ENCODE data around the gene OR9I1.

The OR9I1 gene

DNA sequence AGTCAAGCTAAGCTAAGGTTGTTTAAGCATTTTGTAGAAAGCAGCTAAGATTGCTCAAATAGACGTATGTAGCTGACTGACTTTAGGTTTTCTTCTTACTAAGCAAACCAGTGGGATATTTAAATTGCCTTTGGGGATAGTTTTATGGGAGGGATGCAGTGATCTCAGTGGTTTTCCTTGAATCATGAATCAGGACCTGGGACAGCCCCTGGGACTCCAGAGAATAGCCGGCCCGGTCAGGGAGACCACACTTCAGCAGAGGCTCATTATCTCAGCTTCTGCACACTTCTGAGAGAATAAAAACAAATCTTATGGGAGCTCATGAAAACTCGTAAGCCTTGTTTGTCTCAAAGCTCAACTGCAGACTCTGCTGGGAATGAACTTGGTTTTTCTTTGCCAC lies at the start of gene OR9I1:
Gene OR9I1 (minus strand): TSS at position 62 of the 400 bp plus-strand sequence. CDS start 6,086 bp downstream, outside the sequence.
- no peak for DNase-seq (ENCODE audit: low read depth)

DNA sequence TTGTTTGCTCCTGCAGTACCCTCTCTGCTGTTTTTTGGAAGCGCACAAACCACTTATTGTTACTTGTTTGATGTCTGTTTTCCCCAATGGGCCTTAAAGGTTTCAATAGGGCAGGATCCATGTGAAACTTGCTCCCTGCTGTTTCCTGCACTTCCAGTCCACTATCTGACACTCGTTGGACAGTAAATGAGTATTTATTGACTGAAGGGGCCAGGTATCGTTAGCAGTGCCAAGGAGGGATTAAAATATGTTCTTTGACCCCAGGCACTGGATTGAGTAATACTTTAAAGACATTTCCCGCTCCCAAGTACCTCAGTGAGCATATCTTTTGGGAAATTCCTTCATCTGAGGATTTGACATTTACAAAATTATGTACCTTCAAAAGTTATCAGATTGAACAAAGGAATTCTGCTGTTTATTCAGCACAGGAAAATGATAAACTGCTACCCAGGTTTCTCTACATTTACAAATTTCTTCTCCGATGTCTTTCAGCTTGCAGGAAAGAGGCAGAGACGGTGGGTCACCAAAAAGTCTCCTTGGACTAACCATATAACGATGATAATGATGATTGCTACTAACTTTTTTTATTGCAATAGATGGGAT lies 40.3 kb upstream of the OR9I1 start:
- no peak for DNase-seq (ENCODE audit: low read depth)

DNA sequence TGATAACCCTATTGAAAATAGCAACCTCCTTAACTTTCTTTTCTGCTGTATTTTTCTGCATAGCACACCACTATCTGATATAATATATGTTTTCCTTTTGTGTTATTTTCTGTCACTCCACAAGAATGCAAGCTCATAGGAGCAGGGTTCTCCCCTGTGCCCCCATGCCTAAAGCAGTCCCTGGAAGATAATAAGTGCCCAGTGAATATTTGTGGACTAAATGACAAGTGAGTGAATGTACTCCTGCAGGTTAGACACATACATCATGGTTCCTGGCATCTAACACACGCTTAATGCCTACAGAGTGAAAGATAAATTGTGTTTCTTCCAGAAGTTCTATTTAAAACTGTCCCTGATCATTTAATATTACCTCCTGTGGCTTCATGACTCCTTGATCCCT lies 39.7 kb upstream of the OR9I1 start:
- DNase-seq (ENCODE audit: low read depth) = no peak

GRCh38 chr11:58164389-58164788 lies 39.1 kb upstream of the OR9I1 start:
- DNase-seq (ENCODE audit: low read depth) = no peak

DNA sequence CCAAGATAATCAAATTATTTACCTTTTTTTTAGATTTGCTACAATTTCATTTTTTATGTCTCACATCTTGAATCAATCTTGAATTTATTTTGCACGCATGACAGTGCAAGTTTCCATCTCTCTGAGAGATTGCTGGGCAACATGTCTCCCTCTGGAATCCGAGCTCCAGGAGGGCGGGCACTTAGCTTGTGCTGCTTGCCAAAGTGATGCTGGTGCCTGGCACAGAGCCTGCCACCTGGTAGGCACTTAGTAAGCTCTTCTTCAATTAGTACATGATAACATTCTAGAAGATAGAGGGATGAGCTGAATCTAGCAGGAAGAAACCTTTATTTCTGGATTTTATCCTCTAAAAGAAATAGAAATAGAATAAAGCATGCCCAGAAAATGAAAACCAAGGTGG lies 27.5 kb upstream of the OR9I1 start:
- DNase-seq (ENCODE audit: low read depth) = no peak

DNA sequence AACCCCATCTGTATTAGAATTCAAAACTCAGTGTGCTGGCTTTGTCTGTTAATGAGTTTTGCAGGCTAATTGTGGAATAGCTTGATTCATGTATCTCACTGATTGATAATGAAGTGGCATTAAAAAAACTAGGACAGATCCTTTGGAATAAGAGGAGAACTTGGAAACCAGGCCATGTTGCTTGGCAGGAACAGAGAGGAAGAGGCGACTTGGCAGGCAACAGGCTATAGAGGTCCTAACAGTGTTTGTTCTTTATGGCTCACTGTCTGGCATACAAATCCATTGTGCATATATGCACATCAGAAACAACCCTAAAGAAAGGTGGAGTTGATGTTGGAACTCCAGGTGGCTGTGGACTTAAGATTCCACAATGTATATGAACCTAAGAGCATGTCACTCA lies 17.4 kb upstream of the OR9I1 start:
- DNase-seq (ENCODE audit: low read depth) = no peak

DNA sequence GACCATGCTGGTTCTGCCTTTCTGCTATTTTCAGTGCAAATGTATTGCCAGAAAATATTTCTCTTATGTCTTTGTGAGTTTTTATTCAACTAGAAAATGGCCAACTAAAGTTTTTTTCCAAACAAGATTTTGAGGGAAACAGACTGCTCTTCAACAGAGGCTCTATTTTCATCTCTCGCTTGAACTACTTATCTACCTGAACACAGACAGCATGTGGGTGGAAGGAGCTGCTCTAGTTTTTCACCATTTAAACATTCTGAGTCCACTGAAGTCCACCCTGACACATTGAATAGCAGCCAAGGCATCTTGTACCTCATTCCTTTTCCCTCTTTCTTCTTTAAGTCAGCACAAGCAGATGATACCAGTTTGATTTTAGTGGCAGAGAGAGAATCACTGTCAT lies 9.8 kb upstream of the OR9I1 start:
- DNase-seq (ENCODE audit: low read depth) = no peak

DNA sequence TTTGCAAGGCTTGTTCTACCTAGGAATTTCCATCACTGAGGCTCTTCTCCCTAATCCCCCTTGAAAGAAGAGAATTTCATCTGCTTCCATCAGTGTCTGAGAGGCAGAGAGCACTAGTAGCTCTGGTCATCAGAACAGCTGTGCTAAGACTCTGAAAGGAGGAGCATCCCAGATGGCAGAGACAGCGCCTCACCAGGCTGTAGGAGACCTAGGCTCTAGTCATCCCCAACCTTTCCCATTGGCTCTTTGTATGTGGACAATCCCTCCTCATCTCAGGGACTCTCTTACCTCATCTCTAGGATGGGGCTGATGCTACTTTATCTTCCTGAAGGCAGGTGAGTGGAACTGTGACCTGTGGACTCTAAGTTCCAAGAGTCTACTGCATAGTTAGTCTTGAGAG lies 8.8 kb upstream of the OR9I1 start:
- DNase-seq (ENCODE audit: low read depth) = no peak

GRCh38 chr11:58133309-58134076 lies 8.2 kb upstream of the OR9I1 start:
- DNase-seq (ENCODE audit: low read depth) = no peak

GRCh38 chr11:58127350-58127749 lies 2.0 kb upstream of the OR9I1 start:
- DNase-seq (ENCODE audit: low read depth) = no peak

DNA sequence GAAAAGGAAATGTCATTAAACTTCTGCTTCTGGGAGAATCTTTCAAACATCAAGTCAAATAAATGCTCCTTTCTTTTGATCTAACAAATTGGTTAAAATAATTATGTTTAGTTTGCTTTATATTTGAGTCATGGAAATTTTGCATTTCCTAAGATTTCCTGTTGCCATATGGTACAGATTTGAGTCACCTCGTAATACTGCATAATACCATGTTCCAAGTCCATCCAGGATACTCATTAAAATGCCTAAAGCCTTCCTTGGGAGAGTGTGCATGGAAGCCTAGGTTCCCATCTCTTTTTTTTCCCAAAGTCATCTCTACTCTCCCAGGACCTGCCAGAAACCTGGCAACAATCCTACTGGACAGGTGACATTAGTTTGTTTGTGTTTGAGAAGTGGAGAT lies 4.2 kb downstream of the OR9I1 start:
- DNase-seq (ENCODE audit: low read depth) = no peak

GRCh38 chr11:58097437-58097836 lies 27.9 kb downstream of the OR9I1 start:
- no peak for DNase-seq (ENCODE audit: low read depth)

- no peak for DNase-seq (ENCODE audit: low read depth)
These were observed 38.8 kb downstream of the OR9I1 start for GRCh38 chr11:58086528-58086927.

DNA sequence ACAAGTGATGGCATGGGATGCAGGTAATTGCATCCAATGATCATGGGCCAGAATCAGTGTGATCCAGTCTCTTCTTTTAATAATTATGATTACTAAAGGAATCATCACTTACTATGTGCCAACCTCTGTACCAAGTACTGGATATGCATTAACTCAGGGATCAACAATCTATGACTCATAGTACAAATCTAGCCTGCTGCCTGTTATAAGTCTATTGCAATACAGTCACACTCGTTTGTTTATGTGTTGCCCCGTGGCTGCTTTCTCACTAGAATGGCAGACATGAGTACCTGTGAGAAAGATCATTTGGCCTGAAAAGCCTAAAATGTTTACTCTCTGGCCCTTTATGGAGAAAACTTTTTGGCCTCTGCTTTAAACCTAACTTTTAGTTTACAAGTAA lies 49.5 kb downstream of the OR9I1 start:
- DNase-seq (ENCODE audit: low read depth) = no peak

DNA sequence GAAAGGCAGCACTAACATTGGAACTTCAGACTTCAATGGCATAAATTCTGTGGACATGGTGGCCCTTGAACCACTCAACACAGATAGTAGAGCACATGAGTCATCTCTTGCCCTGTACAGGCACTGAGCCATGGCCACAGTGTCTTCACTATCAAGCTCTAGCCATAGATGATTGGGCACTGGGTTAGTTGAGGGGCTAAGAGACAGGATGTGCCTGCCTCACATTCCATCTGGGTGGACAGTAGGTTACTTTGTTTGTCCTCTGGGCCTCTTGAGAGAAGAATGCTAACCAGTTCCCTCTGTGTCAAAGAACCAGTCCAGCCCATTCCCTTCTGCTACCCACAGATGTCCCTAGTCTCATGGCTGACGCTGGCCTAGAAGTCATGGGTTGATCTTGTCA lies 54.7 kb downstream of the OR9I1 start:
- DNase-seq (ENCODE audit: low read depth) = no peak

DNA sequence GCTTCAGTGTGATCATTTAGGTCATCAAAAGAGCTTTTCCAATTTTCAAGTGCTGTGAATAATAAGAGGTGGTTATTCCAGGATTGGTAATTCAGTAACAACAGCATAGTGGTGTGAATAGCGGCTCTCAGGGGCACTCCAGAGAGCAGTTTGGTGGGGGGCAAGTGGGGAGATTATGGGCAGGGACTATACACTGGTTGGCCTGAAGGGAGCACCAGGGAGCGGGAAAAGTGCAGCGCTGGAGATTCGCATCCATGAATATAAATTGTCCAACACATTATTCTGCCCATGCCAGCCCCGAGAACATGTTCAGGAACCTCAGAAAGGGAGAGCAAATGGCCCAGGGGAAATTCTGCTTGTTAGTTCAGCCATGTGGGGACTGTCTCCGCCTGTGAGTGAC lies 56.7 kb downstream of the OR9I1 start:
- no peak for DNase-seq (ENCODE audit: low read depth)

DNA sequence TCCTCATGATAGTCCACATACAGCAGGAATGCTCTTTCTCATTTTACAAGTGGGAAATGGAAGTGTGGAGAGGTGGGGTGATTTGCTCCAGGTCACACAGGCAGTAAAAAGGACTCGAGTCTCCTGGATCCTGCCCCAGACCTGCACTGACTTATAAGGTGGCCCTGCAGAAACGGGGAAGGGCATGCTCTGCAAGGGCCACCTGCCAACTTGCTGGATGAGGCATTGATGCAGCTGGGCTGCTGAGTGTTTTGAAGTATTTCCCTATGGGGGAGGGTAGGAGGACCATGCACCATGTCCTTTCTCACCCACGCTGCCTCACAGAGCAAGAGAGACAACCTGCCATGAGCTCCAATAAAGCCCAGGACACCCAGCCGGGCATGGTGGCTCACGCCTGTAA lies 57.6 kb downstream of the OR9I1 start:
- no peak for DNase-seq (ENCODE audit: low read depth)

All from activated T-cell treated with anti-CD3 and anti-CD28 coated beads for 1 hour (primary cell).